Transverse colon (tissue), 4 donors: Measurements from ENCODE around the gene GABBR2.

ENCODE experiments used
- POLR2A ChIP-seq: fragments of 450-650 bp; IDR thresholded peaks from one replicate; pipeline ENCODE4 v1.6.1; 2016; ENCODE audit warnings: antibody characterized with exemption, mild to moderate bottlenecking, moderate library complexity
- POLR2AphosphoS5 ChIP-seq, 3 donors: sonication (generic); formaldehyde crosslinking; IDR thresholded peaks; one replicate each; pipeline ENCODE4 v1.6.1; 2016; ENCODE audit warnings: antibody characterized with exemption in 3 of 3
- TF ChIP-seq, protein P1 (sequence below), 5 experiments: fragments of 200-600 bp in 3 of 5; fragments of 450-650 bp in 2 of 5; sonication (generic) in 3 of 5; IDR thresholded peaks; 1 replicate in 2 of 5; 2 replicates in 3 of 5; pipeline ENCODE4 v1.5.1; 2016 to 2017; ENCODE audit warnings: antibody characterized with exemption in 5 of 5, inconsistent platforms in 3 of 5, mild to moderate bottlenecking in 2 of 5, moderate library complexity in 1 of 5

- TF ChIP-seq, protein P1, sequence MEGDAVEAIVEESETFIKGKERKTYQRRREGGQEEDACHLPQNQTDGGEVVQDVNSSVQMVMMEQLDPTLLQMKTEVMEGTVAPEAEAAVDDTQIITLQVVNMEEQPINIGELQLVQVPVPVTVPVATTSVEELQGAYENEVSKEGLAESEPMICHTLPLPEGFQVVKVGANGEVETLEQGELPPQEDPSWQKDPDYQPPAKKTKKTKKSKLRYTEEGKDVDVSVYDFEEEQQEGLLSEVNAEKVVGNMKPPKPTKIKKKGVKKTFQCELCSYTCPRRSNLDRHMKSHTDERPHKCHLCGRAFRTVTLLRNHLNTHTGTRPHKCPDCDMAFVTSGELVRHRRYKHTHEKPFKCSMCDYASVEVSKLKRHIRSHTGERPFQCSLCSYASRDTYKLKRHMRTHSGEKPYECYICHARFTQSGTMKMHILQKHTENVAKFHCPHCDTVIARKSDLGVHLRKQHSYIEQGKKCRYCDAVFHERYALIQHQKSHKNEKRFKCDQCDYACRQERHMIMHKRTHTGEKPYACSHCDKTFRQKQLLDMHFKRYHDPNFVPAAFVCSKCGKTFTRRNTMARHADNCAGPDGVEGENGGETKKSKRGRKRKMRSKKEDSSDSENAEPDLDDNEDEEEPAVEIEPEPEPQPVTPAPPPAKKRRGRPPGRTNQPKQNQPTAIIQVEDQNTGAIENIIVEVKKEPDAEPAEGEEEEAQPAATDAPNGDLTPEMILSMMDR (IDR thresholded peaks at IDR 0.05) = no peak
- TF ChIP-seq POLR2A (no peak), POLR2AphosphoS5 (IDR thresholded peaks at IDR 0.05) (no peak)
These were observed 141.0 kb downstream of the GABBR2 start for GRCh38 chr9:98567540-98568233.
